ENCODE measurements around the gene C11orf71. TPM values are rescaled to one million over a fixed set of nuclear protein-coding genes. Genes with fewer than 3 reads are reported as not detected.

C11orf71 gene
- total RNA-seq, 2 donors from 2014 or later: 13.1 to 14.3 TPM

DNA sequence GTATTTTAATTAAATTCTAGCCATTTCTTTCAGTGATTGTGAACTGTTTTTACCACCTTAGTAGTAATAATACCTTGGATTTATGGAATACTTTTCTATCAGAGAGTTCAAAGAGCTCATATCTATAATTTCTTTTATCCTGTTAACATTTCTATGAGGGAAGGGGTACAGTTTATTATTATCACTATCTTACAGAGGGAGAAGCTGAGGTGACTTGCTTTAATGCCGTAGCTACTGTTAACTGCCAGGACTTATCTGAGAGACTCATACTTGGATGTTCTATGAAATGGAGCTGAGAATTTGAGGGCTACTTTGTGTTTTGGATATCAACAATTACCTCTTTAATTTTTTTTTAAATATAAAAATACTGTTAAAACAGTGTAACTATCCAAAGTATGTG lies 42.2 kb upstream of the C11orf71 start:
- no peak for DNase-seq
- no peaks in the 10 kb centered on the region for H3K9me3 ChIP-seq
- H3K36me3 ChIP-seq: no peaks in the 10 kb centered on the region
- no peak overlapping the region for H3K9ac ChIP-seq (ENCODE audit: low read depth in 2 of 2, low read length in 2 of 2)
- H3K27ac ChIP-seq: no peak overlapping the region
- H3K4me1 ChIP-seq: peaks cover 4% of the 10 kb centered on the region
- intact Hi-C loops (cut with DNase I): no loop called here
- TF ChIP-seq, protein P1, sequence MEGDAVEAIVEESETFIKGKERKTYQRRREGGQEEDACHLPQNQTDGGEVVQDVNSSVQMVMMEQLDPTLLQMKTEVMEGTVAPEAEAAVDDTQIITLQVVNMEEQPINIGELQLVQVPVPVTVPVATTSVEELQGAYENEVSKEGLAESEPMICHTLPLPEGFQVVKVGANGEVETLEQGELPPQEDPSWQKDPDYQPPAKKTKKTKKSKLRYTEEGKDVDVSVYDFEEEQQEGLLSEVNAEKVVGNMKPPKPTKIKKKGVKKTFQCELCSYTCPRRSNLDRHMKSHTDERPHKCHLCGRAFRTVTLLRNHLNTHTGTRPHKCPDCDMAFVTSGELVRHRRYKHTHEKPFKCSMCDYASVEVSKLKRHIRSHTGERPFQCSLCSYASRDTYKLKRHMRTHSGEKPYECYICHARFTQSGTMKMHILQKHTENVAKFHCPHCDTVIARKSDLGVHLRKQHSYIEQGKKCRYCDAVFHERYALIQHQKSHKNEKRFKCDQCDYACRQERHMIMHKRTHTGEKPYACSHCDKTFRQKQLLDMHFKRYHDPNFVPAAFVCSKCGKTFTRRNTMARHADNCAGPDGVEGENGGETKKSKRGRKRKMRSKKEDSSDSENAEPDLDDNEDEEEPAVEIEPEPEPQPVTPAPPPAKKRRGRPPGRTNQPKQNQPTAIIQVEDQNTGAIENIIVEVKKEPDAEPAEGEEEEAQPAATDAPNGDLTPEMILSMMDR (IDR thresholded peaks at IDR 0.05): no peak
- H3K4me3 ChIP-seq: no peak overlapping the region
- H3K27me3 ChIP-seq: no peaks in the 10 kb centered on the region

DNA sequence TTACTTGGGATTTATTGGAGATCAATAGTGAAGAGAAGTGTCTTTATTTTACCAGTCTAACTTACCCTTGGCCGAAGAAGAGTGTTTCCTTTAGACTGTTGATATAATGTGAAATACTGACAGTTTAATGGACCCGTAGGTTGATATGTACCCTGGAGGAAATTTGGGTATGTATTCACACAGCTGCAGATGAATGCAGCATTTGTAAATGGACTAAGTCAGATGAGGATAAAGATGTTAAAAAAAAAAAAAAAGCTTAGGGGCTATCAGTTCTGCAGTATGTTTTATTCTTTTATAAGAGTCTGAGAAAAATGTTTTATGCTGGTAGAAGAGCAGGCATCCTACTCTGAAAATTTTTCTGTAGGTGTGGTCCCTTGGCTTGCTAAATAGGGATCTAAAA lies 41.6 kb upstream of the C11orf71 start:
- TF ChIP-seq, protein P1 (IDR thresholded peaks at IDR 0.05): no peak
- Histone ChIP-seq H3K4me3 (no peak overlapping the region), H3K27me3 (no peaks in the 10 kb centered on the region), H3K36me3 (no peaks in the 10 kb centered on the region), H3K9me3 (no peaks in the 10 kb centered on the region), H3K27ac (no peak overlapping the region), H3K4me1 (peaks cover 4% of the 10 kb centered on the region), H3K9ac (ENCODE audit: low read depth in 2 of 2, low read length in 2 of 2) (no peak overlapping the region)
- intact Hi-C loops (cut with DNase I): no loop called here
- DNase-seq: no peak

DNA sequence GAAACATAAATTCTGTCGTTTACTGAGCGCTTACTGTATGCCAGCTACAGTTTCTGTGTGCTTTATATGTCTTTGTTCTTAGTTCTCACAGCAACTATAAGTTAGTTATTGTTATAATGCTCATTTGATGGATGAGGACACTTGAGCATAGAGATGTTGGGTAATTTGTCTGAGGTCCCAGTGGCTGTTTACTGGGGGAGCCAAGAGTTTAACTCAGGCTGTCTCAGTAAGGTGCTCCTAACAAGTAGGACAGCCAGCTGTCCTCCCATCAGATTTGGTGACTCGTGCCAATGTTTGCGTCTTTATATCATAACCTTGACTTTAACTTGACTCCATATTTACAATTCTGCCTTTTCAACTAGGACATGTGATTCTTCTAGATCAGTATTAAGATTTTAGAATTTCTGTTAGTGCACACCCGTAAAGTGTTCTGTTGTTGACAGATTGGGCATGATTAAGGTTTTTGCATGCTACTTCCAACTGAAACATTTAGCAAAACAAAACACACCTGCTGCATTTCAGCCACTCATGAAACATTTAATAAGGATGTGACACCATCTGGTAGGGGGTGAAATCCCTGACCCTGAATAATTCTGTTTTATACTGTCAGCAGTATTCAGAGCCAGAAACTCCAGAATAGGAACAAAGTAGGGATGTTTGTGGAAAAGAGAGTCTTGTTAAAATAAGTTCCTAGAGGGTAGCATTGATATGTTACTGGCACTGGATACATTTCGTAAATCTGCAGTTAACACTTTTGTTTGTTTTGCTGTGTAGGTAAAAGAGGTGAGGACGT lies 40.9 kb upstream of the C11orf71 start:
- no peak overlapping the region for H3K4me3 ChIP-seq
- H3K27ac ChIP-seq: no peak overlapping the region
- TF ChIP-seq, protein P1 (IDR thresholded peaks at IDR 0.05): no peak

DNA sequence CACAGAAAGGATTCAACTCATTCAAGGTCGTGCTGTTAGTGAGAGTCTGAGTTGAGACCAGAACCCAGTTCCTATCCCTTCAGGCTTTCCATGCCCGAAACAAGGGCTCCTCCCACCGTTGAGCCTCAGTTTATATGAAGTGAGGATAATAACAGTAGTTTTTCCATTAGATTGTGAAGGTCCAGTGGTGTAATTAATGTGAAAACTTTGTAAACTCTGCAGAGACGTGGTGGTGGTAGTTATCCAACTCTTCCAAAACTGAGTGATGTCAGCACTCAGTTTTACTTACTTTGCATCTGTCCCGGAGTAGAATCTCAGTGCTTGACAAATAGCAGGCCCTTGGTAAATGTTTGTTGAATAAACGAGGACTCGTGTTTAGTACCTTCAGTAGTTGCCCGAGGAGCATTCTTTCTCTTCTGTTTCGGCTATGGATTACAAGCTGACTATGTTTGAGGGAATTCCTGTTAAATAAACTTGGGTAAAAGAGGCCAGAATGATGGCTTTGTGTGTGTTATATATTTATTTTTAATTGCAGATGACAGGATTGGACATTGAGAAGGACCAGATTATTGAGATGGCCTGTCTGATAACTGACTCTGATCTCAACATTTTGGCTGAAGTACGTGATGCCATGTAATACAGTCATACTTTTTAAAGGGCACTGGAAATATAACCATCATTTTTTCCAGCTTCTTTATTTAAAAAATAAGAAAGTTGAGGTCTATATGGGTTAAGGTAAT lies 40.0 kb upstream of the C11orf71 start:
- intact Hi-C loops (cut with DNase I): no loop called here
- H3K36me3 ChIP-seq: no peaks in the 10 kb centered on the region

More for the DNA sequence above, 40.9 kb upstream of the C11orf71 start:
- Histone ChIP-seq H3K4me1 (peaks cover 4% of the 10 kb centered on the region), H3K36me3 (no peaks in the 10 kb centered on the region), H3K9me3 (no peaks in the 10 kb centered on the region), H3K9ac (ENCODE audit: low read depth in 2 of 2, low read length in 2 of 2) (no peak overlapping the region), H3K27me3 (no peaks in the 10 kb centered on the region)
- no peak for DNase-seq
- intact Hi-C loops (cut with DNase I): no loop called here

More for the DNA sequence above, 40.0 kb upstream of the C11orf71 start:
- no peak for DNase-seq
- peak overlapping the region; percentile 61 for H3K27ac ChIP-seq
- H3K9ac ChIP-seq (ENCODE audit: low read depth in 2 of 2, low read length in 2 of 2): peak overlapping the region; percentile 84 to 90
- no peaks in the 10 kb centered on the region for H3K9me3 ChIP-seq
- TF ChIP-seq, protein P1 (IDR thresholded peaks at IDR 0.05): no peak
- peak overlapping the region; percentile 93 for H3K4me3 ChIP-seq
- H3K4me1 ChIP-seq: peaks cover 4% of the 10 kb centered on the region
- no peaks in the 10 kb centered on the region for H3K27me3 ChIP-seq
